Measurements from ENCODE around the gene SLF1.

DNA sequence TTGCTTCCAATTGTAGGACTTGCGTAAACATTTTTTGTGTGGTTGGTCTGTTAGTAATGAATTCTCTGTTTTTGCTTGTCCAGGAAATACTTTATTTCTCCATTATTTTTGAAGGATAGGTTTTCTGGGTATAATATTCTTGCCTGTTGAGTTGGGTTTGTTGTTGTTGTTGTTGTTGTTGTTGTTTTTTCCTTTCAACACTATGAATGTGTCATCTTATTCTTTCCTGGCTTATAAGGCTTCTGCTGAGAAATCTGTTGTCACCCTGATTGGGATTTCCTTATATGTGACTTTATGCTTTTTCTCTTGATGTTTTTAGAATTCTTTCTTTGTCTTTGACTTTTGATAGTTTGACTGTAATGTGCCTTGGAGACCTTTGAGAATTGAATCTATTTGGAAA is 39.8 kb downstream of the SLF1 start:
- TF ChIP-seq GATA3 (IDR thresholded peaks at IDR 0.05; ENCODE audit: low read depth, low read length) (no peak), GATA2 (IDR thresholded peaks at IDR 0.05; ENCODE audit: low read depth, low read length) (no peak)
